Mesenteric fat pad (tissue), 1 donor: ENCODE results near the gene BCAS1. TPM values are rescaled to one million over a fixed set of nuclear protein-coding genes. Genes with fewer than 3 reads are reported as not detected.
"Not testable (repeated sequence)": the region's sequence is repeated elsewhere in the genome, so short reads cannot be mapped to it uniquely, and the experiment has no call there.

Experiments
- DNase-seq: peaks from one replicate; pipeline ENCODE4 v3.0.0-alpha.2; 2020; ENCODE audit warnings: low spot score
- total RNA-seq: library from RNA; stranded (reverse); fragmentation: NEBNext Ultra II Directional; extraction: Animal tissue kit (Norgen Biotek cat#: 25700); gene quantifications from one replicate; pipeline ENCODE4 v1.2.1, GENCODE V29; 2021
- donor health status: DM: yes; HTN: yes; CAD: no.

Gene BCAS1
- total RNA-seq, 1 donor from 2014 or later, result 0.51 TPM

DNA sequence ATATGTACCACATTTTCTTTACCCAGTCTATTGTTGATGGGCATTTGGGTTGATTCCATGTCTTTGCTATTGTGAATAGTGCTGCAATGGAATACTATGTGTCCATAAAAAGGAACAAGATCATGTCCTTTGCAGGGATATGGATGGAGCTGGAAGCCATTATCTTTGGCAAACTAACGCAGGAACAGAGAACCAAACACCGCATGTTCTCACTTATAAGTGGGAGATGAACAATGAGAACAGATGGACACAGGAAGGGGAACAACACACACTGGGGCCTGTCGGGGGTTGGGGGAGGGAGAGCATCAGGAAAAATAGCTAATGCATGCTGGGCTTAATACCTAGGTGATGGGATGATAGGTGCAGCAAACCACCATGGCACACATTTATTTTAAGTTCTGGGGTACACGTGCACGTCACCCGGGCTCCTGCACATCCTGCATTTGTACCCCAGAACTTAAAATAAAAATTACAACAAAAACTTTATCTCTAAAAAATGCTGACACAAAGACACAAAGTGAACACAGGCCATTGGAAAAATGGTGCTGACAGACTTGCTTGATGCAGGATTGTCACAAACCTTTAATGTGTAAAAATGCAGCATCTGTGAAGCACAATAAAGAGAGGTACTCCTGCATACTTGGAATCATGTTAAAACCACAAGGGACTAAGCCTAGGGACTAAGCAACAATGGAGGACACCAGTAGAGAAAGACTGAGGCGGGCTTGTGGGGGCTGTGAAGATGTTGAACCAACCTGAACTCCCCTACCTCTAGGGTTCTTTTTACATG is 48.8 kb downstream of the BCAS1 start:
- DNase-seq, result no peak

- DNase-seq, result no peak
Observed at GRCh38 chr20:54020868-54021267, 49.5 kb downstream of the BCAS1 start.

GRCh38 chr20:54020348-54020747 is 50.0 kb downstream of the BCAS1 start:
- DNase-seq, result no peak

DNA sequence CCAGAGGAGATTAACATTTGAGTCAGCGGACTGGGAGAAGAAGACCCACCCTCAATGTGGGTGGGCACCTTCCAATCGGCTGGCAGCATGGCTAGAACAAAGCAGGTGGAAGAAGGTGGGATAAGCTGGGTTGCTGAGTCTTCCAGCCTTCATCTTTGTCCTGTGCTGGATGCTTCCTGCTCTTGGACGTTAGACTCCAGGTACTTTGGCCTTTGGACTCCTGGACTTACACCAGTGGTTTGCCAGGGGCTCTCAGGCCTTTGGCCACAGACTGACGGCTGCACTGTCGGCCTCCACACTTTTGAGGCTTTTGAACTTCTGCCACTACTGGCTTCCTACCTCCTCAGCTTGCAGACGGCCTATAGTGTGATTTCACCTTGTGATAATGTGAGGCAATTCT is 50.8 kb downstream of the BCAS1 start:
- no peak for DNase-seq

DNA sequence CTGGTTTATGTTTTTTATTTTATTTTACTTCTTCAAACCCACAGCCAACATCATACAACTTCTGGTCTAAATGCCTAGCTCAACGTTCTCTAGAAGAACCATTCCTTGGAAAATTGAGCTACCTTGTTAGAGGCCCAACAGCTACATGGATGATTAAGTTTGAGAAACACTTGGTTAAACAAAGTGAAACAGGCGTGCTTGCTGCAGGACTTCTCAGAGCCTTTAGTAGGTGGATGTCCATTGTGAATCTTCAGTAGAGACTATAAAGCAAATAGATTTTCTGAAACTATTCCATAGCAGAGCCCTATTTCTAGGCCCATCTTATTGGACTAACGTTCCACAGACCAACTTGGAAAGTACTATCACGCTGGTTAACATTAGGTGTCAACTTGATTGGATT is 51.3 kb downstream of the BCAS1 start:
- DNase-seq, result no peak

DNA sequence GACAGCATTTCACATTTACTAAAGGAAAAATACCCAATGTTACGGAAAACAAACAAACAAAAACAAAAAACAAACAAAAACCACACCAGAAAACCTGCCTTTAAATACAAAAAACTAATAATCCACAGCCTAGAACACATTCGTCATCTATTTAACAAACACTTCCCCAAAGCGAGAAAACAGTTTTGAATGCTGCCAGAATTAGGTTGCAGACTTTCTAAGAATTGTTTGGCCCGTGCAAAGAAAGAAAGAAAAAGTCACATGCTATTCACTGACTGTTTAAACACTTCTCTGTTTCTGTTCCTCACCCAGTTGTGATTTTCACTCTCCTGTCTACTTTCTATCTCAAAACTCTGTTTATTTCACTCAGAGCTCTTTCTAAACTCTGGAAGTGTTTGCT is 52.5 kb downstream of the BCAS1 start:
- DNase-seq, result no peak

- DNase-seq, result no peak
Observed at GRCh38 chr20:54015496-54015895, 54.9 kb downstream of the BCAS1 start.

- DNase-seq, result no peak
Observed at GRCh38 chr20:54014293-54014926, 56.0 kb downstream of the BCAS1 start.

GRCh38 chr20:54013471-54013870 is 56.9 kb downstream of the BCAS1 start:
- no peak for DNase-seq

- DNase-seq, result no peak
Observed at GRCh38 chr20:54011346-54011745, 59.0 kb downstream of the BCAS1 start.

GRCh38 chr20:54006216-54006615 is 64.2 kb downstream of the BCAS1 start:
- not testable (repeated sequence) for DNase-seq

DNA sequence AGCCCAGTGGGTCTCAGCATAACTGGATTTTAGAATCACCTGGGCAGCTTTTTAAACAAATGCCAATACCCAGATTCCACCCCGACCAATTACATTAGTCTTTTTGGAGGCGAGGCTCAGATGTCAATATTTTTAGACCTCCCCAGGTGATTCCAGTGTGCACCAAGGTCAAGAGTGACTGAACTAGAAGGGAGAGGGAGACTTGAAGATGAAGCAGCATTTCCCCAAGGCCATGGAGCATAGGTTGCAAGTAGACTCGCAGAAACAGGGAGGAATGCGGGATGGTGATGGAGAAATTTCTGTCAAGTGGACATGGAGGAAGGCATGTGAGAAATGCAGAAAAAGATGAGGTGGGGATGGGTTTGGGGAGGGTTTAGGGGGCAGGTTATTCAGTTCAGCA is 64.9 kb downstream of the BCAS1 start:
- no peak for DNase-seq

GRCh38 chr20:54004445-54004844 is 65.9 kb downstream of the BCAS1 start:
- DNase-seq, result no peak

DNA sequence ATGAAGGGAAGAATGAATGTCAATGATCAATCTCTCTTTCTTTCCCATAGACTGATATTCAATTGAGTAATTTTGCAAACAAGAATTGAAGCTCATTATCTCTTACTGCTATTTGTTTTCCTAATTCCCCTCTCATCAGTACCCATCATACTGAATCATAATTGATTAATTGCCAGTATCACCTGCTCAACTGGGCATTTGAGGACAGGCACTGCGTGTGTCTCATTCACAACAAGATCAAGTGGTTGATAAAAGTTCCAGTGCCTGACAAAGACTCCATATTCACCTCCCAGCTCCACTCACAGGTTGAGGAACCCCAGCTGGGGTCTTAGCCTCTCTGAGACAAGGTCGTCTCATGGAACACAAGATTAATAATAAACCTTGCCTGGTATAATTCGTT is 67.7 kb downstream of the BCAS1 start:
- DNase-seq, result no peak

DNA sequence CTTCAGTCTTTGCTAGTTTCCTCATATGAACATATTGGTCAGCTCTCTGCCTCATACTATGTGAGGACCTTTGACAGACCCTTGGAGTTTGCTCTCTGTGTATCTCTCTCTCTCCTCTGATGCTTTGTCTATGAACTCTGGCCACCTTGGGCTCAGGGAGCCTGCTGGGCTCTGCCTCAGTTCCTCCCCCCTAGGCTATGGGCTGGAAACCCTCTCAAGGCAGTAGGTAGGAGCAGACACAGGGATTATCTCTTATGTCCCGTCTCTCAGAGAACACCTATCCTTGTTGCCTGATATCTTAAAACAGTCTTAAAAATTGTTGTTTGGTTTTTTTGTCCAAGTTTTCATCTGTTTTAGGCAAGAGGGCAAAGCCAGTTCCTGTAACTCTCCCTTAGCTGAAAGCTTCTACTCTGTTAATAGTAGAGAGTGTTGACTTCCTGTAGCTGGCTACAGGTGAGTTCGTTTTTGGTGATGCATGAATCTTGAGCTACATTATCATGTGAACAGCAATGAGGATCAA is 68.3 kb downstream of the BCAS1 start:
- DNase-seq, result no peak

- no peak for DNase-seq
Observed at GRCh38 chr20:54000914-54001313, 69.5 kb downstream of the BCAS1 start.

GRCh38 chr20:54000262-54000661 is 70.1 kb downstream of the BCAS1 start:
- no peak for DNase-seq

GRCh38 chr20:53999077-53999476 is 71.3 kb downstream of the BCAS1 start:
- no peak for DNase-seq

DNA sequence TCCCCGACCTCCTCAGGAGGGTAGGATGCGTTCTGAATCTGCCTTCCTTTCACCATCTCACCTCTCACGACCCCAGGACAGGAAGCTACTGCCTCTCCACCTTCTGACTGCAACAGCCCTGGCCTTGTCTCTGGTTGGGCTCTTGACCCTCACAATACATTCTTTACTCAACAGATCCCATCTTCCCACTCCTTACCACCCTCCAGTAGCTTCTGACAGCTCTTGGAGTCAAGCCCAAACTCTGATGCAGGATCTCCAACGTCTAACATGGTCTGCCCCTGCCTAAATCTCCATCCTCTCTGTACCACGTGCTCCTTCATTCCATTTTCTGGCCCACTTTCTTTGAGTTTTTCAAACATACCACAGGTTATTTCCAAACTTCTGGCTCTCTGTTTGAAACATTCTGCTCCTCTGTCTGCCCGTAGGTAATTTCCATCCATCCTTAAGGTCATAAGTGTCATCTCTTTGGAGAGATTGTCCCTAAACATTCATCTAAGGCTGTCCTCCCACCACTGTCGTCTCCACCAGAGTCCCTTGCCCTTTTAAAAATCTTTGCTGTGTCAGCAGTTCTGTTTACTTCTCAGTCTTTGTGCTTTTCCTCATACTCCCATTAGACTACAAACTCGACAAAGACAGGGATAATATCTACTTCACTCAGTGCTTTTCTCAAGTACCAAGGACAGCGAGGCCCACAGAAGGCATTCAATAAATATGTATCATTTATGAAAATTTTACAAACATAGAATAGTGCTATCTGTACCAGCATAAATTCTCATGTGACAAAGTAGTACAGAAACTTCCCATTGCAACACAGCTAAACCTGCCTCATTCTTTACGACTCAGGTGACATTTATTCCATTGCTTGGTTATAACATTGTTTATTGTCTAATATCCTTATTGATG is 73.6 kb downstream of the BCAS1 start:
- no peak for DNase-seq

DNA sequence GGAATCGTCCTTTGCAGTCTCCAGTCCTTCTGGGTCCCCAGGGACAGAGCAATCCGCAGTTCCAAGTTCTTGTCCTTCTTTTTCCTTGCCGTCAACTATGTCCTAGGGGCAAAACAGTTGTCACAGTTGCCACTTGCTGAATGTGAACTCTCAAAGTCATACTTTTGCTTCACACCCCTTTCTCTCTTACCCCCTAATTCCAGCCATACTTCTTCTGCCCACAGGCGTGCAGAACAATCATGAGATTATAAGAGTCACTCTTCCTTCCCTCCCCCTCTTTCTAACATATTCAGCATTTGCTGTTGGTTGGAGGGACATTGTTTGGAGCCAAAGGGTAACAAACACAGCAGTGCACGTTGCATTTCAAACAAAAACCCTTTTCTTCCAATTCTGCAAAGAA is 74.4 kb downstream of the BCAS1 start:
- no peak for DNase-seq

DNA sequence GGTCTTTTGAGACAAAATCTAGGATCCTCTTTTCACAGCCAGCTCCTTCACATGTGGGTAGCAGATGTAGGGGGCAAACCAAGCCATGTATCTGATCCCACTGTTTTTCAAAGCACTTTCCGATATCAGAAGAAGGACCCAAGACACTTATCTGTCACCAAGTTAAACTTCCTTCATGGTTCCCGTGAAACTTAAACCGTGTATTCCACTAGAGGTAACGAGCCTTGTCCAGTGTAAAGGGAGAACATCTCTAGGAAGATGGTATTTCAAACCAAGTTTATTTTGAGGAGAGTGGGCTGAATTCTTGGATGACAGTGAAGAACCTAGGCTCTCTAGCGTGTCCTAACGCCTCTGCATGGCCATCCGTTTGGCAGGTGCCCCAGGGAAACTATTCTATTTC is 76.3 kb downstream of the BCAS1 start:
- DNase-seq, result no peak

- DNase-seq, result no peak
Observed at GRCh38 chr20:53993310-53993709, 77.1 kb downstream of the BCAS1 start.
